ENCODE results near the gene ADAP2.

DNA sequence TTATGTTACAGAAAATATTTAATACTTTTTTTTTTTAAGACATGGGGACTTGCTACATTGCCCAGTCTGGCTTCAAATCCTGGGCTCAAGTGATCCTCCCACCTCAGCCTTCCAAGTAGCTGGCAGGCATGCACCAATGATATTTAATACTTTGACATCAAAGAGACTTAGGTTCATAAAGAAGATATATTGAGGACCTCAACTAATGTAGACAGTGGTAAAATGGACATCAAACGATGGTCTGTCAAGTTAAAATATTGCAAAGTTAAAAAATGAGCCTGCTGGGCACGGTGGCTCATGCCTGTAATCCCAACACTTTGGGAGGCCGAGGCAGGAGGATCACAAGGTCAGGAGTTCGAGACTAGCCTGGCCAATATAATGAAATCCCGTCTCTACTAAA, 24.4 kb upstream of the ADAP2 start:
- TF ChIP-seq CTCF (IDR thresholded peaks at IDR 0.05 in 4 of 5, conservative IDR thresholded peaks at IDR 0.05 in 1 of 5) (no peak), POLR2A (IDR thresholded peaks at IDR 0.05) (no peak)
